Stimulated activated CD4-positive, alpha-beta T cell treated with anti-CD3 and anti-CD28 coated beads, TNF-alpha, amount 100 ng/mL, for 48 hours (primary cell): ENCODE measurements around the gene ABCC3.

ENCODE experiments used
- DNase-seq, 3 donors: peaks; one replicate each; pipeline ENCODE4 v3.0.0-alpha.2; 2020; ENCODE audit warnings: low read depth in 3 of 3

ABCC3 gene

GRCh38 chr17:50634224-50634914 is at the start of gene ABCC3:
Gene ABCC3, plus strand, starts transcription at chr17:50634881. Its CDS starts 56 bp downstream, at chr17:50634937.
- no peak for DNase-seq

DNA sequence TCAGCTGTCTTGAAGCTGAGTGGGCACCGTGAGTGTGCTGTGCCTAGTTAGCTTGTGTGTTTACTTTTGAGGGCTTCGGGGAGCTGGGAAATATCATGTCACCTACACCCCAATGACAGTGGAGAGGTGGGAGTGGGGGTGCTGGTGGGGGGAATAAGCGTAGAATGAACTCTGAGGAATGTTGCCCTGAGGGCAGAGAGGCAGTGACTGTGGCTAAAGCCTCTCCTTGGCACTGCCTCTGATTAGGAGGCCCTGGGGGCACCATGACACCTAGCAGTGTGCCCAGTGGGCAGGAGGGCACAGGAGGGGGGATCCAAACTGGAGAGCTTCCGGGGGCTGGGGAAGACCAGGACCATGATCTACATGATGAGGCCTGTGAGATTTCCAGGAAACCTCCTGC is 49.3 kb upstream of the ABCC3 start:
- DNase-seq = no peak

DNA sequence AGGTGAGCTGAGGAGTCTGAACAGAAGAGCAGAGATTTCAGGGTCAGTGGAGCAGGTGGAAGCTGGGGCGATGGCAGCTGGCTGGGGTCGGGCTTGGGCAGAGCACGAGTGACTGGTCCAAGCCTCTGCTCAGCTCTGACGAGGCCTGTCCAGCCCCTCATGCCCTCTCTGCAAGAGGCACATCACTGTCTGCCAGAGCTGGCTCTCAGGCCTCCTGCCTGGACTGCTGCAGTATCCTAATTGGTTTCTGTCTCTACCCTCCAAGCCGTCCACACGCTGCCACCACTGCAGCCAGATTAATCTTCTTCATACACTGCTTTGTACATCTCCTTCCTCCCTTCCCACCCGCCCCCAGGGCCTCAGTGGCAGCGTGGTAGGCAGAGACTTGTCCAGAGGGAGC is 48.8 kb upstream of the ABCC3 start:
- DNase-seq = no peak

- no peak for DNase-seq
These were observed 48.0 kb upstream of the ABCC3 start for GRCh38 chr17:50586421-50587247.

GRCh38 chr17:50587571-50587970 is 47.1 kb upstream of the ABCC3 start:
- no peak for DNase-seq

DNA sequence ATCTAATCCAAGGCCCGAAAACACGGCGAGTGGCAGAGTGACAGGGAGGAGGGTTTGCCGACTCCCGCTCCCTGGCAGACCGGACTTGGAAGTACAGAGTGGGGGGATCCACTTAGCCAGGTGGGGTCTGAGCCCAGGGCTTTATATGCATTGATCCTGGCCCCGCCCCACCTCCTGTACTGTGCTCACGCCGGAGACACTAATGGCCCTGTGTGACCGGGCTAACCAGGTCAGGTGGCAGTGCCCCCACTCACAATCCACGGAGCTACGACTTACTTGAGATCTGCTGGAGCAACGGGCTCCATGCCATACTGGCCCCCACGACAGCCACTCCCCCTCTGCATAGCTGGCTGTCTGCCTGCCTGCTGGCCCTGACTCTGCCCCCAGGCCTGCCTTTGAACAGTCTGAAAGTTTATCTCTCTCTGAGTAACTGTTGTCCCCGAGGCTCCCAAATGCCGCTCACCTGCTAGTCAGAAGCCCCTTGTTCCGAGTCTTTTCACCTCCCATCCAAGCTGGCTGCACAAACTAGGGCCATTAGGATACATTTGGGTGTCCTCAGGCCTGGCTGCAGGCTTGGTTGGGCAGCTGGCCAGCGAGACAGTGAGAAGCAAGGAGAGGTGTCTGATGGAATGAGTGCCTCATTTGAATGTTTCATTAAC is 46.2 kb upstream of the ABCC3 start:
- DNase-seq = no peak

GRCh38 chr17:50589095-50589705 is 45.5 kb upstream of the ABCC3 start:
- no peak for DNase-seq

GRCh38 chr17:50590946-50591737 is 43.5 kb upstream of the ABCC3 start:
- DNase-seq = no peak

DNA sequence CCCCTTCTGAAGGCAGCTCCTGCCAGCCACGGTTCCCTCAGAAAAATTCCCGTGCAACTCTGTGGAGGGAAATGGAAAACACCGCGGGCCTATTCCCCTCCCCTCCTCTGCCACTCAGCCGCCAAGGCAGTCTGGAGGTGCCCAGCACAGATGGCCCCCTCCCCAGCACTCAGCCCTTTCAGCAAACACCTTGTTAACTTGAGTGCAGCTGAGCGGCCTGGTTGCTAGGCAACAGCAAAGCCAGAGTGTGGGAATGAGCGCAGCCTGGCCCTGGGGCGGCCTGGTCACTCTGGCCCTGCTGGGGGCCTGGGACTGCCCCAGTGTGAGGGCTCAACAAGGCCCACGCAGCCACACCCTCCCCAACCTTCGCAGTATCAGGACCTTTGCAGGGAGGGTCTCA is 41.4 kb upstream of the ABCC3 start:
- no peak for DNase-seq

- DNase-seq = no peak
These were observed 40.4 kb upstream of the ABCC3 start for GRCh38 chr17:50594128-50594823.

DNA sequence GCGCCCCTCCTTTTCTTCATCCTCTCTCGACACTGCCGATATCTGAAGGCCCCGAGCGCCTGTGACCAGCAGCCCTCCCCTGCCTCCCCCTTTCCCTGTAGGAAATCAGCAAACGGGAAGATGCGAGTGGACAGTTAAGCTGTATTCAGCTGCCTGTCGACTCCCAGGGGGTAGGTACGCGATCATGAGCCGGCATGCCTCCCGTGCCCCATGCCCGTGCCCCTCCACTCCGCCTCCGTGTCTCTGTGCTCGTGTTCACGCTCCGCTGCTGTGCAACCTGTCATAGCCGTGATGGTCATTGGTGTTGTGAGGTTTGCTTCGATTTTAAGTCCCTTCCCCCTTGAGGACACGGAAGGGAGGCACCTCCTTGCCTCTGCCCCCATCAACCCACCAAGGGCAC is 39.8 kb upstream of the ABCC3 start:
- no peak for DNase-seq

GRCh38 chr17:50596191-50597037 is 38.3 kb upstream of the ABCC3 start:
- no peak for DNase-seq

DNA sequence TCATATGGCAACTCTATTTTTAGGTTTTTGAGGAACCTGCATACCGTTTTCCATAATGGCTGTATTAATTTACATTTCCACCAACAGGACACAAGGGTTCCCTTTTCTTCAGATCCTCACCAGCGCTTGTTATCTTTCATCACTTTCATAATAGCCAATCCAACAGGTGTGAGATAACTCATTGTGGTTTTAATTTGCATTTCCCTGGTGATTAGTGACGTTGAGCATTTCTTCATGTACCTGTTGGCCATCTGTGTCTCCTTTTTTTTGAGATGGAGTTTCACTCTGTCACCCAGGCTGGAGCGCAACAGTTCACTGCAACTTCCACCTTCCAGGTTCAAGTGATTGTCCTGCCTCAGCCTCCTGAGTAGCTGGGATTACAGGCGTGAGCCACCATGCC is 36.2 kb upstream of the ABCC3 start:
- DNase-seq = no peak

DNA sequence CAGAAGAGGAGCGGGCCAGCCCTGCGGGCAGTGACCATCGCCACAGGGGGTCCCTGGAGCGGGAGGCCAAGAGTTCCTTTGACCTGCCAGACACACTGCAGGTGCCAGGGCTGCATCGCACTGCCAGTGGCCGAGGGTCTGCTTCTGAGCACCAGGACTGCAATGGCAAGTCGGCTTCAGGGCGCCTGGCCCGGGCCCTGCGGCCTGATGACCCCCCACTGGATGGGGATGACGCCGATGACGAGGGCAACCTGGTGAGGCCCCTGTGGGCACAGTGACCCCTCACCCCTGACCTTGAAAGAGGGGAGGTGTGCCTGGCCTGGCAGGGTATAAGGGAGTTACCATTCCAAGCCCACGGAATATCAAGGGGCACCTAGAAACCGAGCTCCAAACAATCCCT is 35.1 kb upstream of the ABCC3 start:
- DNase-seq = no peak

DNA sequence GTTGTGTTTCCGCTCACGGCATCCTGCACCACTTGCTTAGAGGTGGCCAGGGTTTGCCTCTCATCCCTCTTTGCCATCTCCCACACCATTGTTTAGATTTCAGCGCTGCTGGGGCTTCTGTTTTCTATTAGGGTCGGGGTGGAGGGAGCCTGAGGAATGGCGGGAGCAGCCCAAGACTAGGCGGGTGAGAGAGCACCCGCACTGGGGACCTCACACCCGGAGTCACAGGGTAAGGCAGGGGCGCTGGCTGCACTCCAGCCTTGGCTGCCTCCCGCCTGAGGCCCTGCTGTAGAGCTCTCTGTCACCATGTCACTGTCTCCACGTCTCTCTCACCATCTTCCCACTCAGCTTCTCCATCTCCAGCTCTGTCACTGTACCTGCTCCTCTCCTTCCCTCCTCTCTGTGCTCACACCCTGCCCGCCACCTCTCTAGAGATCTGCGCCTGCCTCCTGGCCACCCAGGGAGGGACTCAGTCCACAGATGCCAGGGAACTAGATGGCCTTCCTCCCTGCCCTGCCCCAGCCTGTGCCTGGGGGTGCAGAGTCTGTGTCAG is 32.8 kb upstream of the ABCC3 start:
- no peak for DNase-seq

DNA sequence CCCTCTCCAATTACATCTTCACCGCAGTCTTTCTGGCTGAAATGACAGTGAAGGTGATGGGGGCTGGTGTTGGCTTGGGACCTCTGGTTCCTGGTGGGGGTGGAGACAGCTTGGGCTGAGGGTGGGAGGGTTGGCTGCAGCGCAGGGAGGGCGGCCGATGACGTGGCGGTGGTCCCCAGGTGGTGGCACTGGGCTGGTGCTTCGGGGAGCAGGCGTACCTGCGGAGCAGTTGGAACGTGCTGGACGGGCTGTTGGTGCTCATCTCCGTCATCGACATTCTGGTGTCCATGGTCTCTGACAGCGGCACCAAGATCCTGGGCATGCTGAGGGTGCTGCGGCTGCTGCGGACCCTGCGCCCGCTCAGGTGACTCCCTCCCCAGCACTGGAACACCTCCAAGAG is 31.8 kb upstream of the ABCC3 start:
- DNase-seq = no peak

DNA sequence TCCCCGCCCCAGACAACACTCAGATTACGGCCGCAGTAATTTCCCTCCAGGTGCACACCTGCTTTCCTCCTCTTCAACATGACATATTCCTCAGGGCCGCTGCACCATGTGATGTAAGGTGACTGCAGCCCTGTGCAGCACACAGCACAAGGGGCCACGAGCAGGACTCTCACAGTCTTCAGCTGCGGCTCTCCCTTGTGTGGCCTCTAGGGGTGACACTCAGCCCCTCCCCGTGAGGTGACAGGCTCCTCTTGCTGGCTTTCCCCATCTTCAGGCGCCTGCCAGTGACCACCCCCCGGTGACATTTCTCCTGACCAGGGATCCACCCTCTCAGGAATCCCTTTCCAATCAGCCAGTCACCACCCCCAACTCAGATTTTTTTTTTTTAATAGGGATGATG is 31.3 kb upstream of the ABCC3 start:
- DNase-seq = no peak

DNA sequence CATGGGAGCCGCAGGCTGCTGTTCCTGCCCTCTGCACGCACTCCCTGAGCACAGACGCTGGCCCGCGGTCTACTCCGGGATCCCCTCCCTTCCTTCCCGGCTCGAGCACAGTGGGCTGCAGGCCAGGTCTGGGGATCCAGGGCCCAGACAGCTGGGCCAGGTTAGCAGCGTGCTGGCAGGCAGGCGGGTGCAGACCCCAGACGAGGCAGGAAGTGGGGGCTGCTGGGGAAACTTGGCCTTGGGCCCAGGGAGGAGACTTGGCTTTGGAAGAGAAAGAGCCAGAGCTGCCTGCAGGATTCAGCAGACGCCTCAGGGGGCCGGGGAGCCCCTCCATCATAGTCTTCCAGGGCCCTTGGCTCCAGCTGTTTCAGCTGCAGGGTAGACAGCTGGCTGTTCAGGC is 30.2 kb upstream of the ABCC3 start:
- no peak for DNase-seq

DNA sequence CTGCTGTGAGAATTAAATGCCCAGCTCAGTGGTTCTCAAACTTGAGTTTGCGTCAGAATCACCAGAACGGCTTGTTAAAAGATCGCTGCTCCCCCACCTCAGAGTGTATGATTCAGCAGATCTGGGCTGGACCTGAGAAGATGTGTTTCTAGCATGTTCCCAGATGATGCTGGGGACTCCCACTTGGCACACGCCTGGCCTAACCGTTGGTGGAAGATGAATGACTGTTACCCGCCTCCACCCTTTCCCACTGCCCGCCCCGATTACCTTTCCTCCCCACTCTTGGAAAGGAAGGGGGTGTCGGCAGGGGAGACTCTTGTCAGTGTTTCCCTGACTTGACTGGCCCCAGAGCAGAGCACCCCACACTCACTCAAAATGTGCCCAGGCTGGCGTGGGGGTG is 29.3 kb upstream of the ABCC3 start:
- DNase-seq = no peak
